SK-N-MC (cell line): ENCODE results near the gene PPP2R3A.

ENCODE experiments used
- EZH2 ChIP-seq: fragments of 200-600 bp; sonication (generic); IDR thresholded peaks from one replicate; pipeline ENCODE4 v1.6.1; 2017; ENCODE audit warnings: antibody characterized with exemption
- FOXP2 ChIP-seq: optimal IDR thresholded peaks from 2 replicates; pipeline ENCODE3; 2011; ENCODE audit warnings: mild to moderate bottlenecking, moderate library complexity; ENCODE audit not compliant: insufficient read depth; ENCODE audit errors: extremely low read length, control extremely low read depth
- POLR2AphosphoS5 ChIP-seq: IDR thresholded peaks from 2 replicates; pipeline ENCODE4 v1.6.1; 2012; ENCODE audit warnings: mild to moderate bottlenecking, low read depth, low read length, borderline replicate concordance

GRCh38 chr3:136106101-136106500 lies 140.6 kb downstream of the PPP2R3A start:
- no peak for TF ChIP-seq POLR2AphosphoS5
- TF ChIP-seq EZH2: no peak
- TF ChIP-seq FOXP2: no peak
